ENCODE results near the gene WFDC1.

GRCh38 chr16:84253173-84253572 is 41.5 kb upstream of the WFDC1 start:
- TF ChIP-seq EZH2 (IDR thresholded peaks at IDR 0.05; ENCODE audit: borderline replicate concordance, control insufficient read depth, low read depth, low read length) (no peak), NFYB (IDR thresholded peaks at IDR 0.05; ENCODE audit: insufficient read depth, low read depth, low read length) (no peak), SREBF1 (IDR thresholded peaks at IDR 0.05; ENCODE audit: low read length) (no peak), POLR2A (IDR thresholded peaks at IDR 0.05; ENCODE audit: low read depth, low read length) (no peak), ASH2L (IDR thresholded peaks at IDR 0.05; ENCODE audit: borderline replicate concordance, low read depth) (no peak), CHD2 (IDR thresholded peaks at IDR 0.05; ENCODE audit: borderline replicate concordance, low read depth, low read length) (no peak), CREM (IDR thresholded peaks at IDR 0.05; ENCODE audit: low read depth) (no peak), CTCF (IDR thresholded peaks at IDR 0.05 in 2 of 3, conservative IDR thresholded peaks at IDR 0.05 in 1 of 3; ENCODE audit: control insufficient read depth in 2 of 3, extremely low read depth in 1 of 3, insufficient read depth in 1 of 3, low read depth in 3 of 3, low read length in 3 of 3) (no peak), MXI1 (IDR thresholded peaks at IDR 0.05; ENCODE audit: low read depth, low read length) (no peak), CHD4 (IDR thresholded peaks at IDR 0.05) (no peak), MAX (IDR thresholded peaks at IDR 0.05; ENCODE audit: low read depth, low read length) (no peak), POLR2AphosphoS5 (IDR thresholded peaks at IDR 0.05; ENCODE audit: low read length) (no peak)
